ENCODE data around the gene CACNA1C. TPM values are rescaled to one million over a fixed set of nuclear protein-coding genes. Genes with fewer than 3 reads are reported as not detected.

CACNA1C gene
- total RNA-seq, 2 experiments from 2014 or later: 0.69 to 1.4 TPM

- ChIA-PET POLR2A (no interaction called here), CTCF (ENCODE audit: unreplicated experiment) (no interaction called here)
- TF ChIP-seq CTCF (conservative IDR thresholded peaks at IDR 0.05; ENCODE audit: low read length): no peak
- no peak for TF ChIP-seq EZH2phosphoT487 (IDR thresholded peaks at IDR 0.05; ENCODE audit: borderline replicate concordance, low read depth, low read length)
- H3K79me2 ChIP-seq (ENCODE audit: insufficient read depth, low read depth, low read length): no peaks in the 10 kb centered on the region
- no peak for DNase-seq (ENCODE audit: low spot score)
- H3K4me1 ChIP-seq (ENCODE audit: insufficient read depth, low read length, poor library complexity, severe bottlenecking): peaks cover 7% of the 10 kb centered on the region
- H3K9me2 ChIP-seq (ENCODE audit: insufficient read depth, low read length): no peaks in the 10 kb centered on the region
- intact Hi-C loops (cut with micrococcal nuclease; ENCODE audit: unreplicated experiment): no loop called here
- no peak overlapping the region for H2AFZ ChIP-seq (ENCODE audit: low read length)
- BruUV-seq (replicated peaks): no TSS peak
- H3K9me3 ChIP-seq (ENCODE audit: low read length): peaks cover 6% of the 10 kb centered on the region
- H4K20me1 ChIP-seq (ENCODE audit: insufficient read depth, low read length): no peaks in the 10 kb centered on the region
- no peak overlapping the region for H3K4me3 ChIP-seq (ENCODE audit: low read depth, low read length, poor library complexity, severe bottlenecking)
- H3K36me3 ChIP-seq (ENCODE audit: insufficient read depth, low read length): no peaks in the 10 kb centered on the region; the same call in 1 of the 2 replicates
- no peak overlapping the region for H3K27ac ChIP-seq (ENCODE audit: low read depth, low read length, poor library complexity, severe bottlenecking)
- no peak overlapping the region for H3K4me2 ChIP-seq (ENCODE audit: low read length)
Measured at GRCh38 chr12:2312175-2312574, 259.4 kb downstream of the CACNA1C start.

- no peak overlapping the region for H3K4me3 ChIP-seq (ENCODE audit: low read depth, low read length, poor library complexity, severe bottlenecking)
- H4K20me1 ChIP-seq (ENCODE audit: insufficient read depth, low read length): no peaks in the 10 kb centered on the region
- no peaks in the 10 kb centered on the region; the same call in 1 of the 2 replicates for H3K36me3 ChIP-seq (ENCODE audit: insufficient read depth, low read length)
- intact Hi-C loops (cut with micrococcal nuclease; ENCODE audit: unreplicated experiment): no loop called here
- no TSS peak for BruUV-seq (replicated peaks)
- no peak overlapping the region for H3K27ac ChIP-seq (ENCODE audit: low read depth, low read length, poor library complexity, severe bottlenecking)
- DNase-seq (ENCODE audit: low spot score): no peak
- H2AFZ ChIP-seq (ENCODE audit: low read length): no peak overlapping the region
- H3K9me2 ChIP-seq (ENCODE audit: insufficient read depth, low read length): no peaks in the 10 kb centered on the region
- TF ChIP-seq CTCF (conservative IDR thresholded peaks at IDR 0.05; ENCODE audit: low read length) (no peak), EZH2phosphoT487 (IDR thresholded peaks at IDR 0.05; ENCODE audit: borderline replicate concordance, low read depth, low read length) (no peak)
- peaks cover 6% of the 10 kb centered on the region for H3K9me3 ChIP-seq (ENCODE audit: low read length)
- ChIA-PET CTCF (ENCODE audit: unreplicated experiment) (no interaction called here), POLR2A (no interaction called here)
- H3K4me1 ChIP-seq (ENCODE audit: insufficient read depth, low read length, poor library complexity, severe bottlenecking): peaks cover 1% of the 10 kb centered on the region
- no peak overlapping the region for H3K4me2 ChIP-seq (ENCODE audit: low read length)
- H3K79me2 ChIP-seq (ENCODE audit: insufficient read depth, low read depth, low read length): no peaks in the 10 kb centered on the region
Measured at GRCh38 chr12:2312770-2313169, 260.0 kb downstream of the CACNA1C start.

GRCh38 chr12:2314492-2314891 is 261.7 kb downstream of the CACNA1C start:
- intact Hi-C loops (cut with micrococcal nuclease; ENCODE audit: unreplicated experiment): no loop called here
- Histone ChIP-seq H3K36me3 (ENCODE audit: insufficient read depth, low read length) (no peaks in the 10 kb centered on the region), H3K4me2 (ENCODE audit: low read length) (no peak overlapping the region), H3K9me2 (ENCODE audit: insufficient read depth, low read length) (no peaks in the 10 kb centered on the region), H3K4me3 (ENCODE audit: low read depth, low read length, poor library complexity, severe bottlenecking) (no peak overlapping the region), H3K27ac (ENCODE audit: low read depth, low read length, poor library complexity, severe bottlenecking) (no peak overlapping the region), H3K9me3 (ENCODE audit: low read length) (no peaks in the 10 kb centered on the region), H3K79me2 (ENCODE audit: insufficient read depth, low read depth, low read length) (no peaks in the 10 kb centered on the region), H3K4me1 (ENCODE audit: insufficient read depth, low read length, poor library complexity, severe bottlenecking) (no peaks in the 10 kb centered on the region), H2AFZ (ENCODE audit: low read length) (no peak overlapping the region), H4K20me1 (ENCODE audit: insufficient read depth, low read length) (no peaks in the 10 kb centered on the region)
- no peak for DNase-seq (ENCODE audit: low spot score)
- POLR2A ChIA-PET: no interaction called here
- CTCF ChIA-PET (ENCODE audit: unreplicated experiment): no interaction called here
- TF ChIP-seq EZH2phosphoT487 (IDR thresholded peaks at IDR 0.05; ENCODE audit: borderline replicate concordance, low read depth, low read length) (no peak), CTCF (conservative IDR thresholded peaks at IDR 0.05; ENCODE audit: low read length) (no peak)
- BruUV-seq (replicated peaks): no TSS peak
